H1 (cell line): Measurements from ENCODE around the gene KCTD3. TPM values are rescaled to one million over a fixed set of nuclear protein-coding genes. Genes with fewer than 3 reads are reported as not detected.

Experiments used
- CTCF ChIA-PET: fragments of 300-600 bp; sonication (Branson Sonifier 250); formaldehyde crosslinking; loops from one replicate; lab custom pipeline; 2021; ENCODE audit not compliant: partially characterized antibody; lab: Charles Lee
- POLR2A ChIA-PET: fragments of 300-600 bp; sonication (Branson Sonifier 250); formaldehyde crosslinking; loops from one replicate; lab custom pipeline; 2021; ENCODE audit warnings: inconsistent platforms; ENCODE audit not compliant: partially characterized antibody; lab: Charles Lee
- DNase-seq, 2 experiments: peaks; one replicate each; pipeline versions ENCODE4 v3.0.0 to v3.0.0-alpha.2; 2010 to 2022; ENCODE audit warnings: low spot score in 2 of 2, low read depth in 1 of 2, mixed read lengths in 1 of 2
- FAIRE-seq: peaks from 2 replicates; lab custom pipeline; 2011; peaks lifted over from hg19 to GRCh38; lab: Jason Lieb, UNC
- H2AFZ ChIP-seq: 2 replicates; pipeline ENCODE4 v1.8.1; 2012; ENCODE audit warnings: low read length, inconsistent platforms
- H2AK5ac ChIP-seq: 2 replicates; pipeline ENCODE4 v1.6.1; 2013; ENCODE audit warnings: low read depth, low read length
- H2BK120ac ChIP-seq: replicated peaks from 2 replicates; pipeline ENCODE3; 2013; ENCODE audit warnings: low read depth, low read length, inconsistent platforms
- H2BK12ac ChIP-seq: 2 replicates; pipeline ENCODE4 v1.6.1; 2013; ENCODE audit warnings: low read depth, low read length
- H2BK15ac ChIP-seq: 2 replicates; pipeline ENCODE4 v1.6.1; 2013; ENCODE audit warnings: low read length
- H2BK20ac ChIP-seq: 2 replicates; pipeline ENCODE4 v1.6.1; 2013; ENCODE audit warnings: low read length
- H2BK5ac ChIP-seq: 2 replicates; pipeline ENCODE4 v1.6.1; 2013; ENCODE audit warnings: low read depth, low read length
- H3K14ac ChIP-seq: 2 replicates; pipeline ENCODE4 v1.6.1; 2013; ENCODE audit warnings: inconsistent platforms; ENCODE audit not compliant: insufficient read length
- H3K18ac ChIP-seq: 2 replicates; pipeline ENCODE4 v1.6.1; 2013; ENCODE audit warnings: low read length; ENCODE audit errors: extremely low read depth
- H3K23ac ChIP-seq: 2 replicates; pipeline ENCODE4 v1.6.1; 2013; ENCODE audit warnings: inconsistent platforms; ENCODE audit not compliant: insufficient read length
- H3K23me2 ChIP-seq: 2 replicates; pipeline ENCODE4 v1.6.1; 2013; ENCODE audit warnings: low read depth, low read length
- H3K27ac ChIP-seq: 2 replicates; pipeline ENCODE4 v1.6.1; 2011; ENCODE audit warnings: low read depth, low read length, inconsistent platforms
- H3K27me3 ChIP-seq, 4 experiments: replicated peaks in 1 of 4; 1 replicate in 1 of 4; 2 replicates in 3 of 4; pipeline versions ENCODE4 v1.6.1 to v1.8.1; 2011 to 2013; ENCODE audit warnings: low read length in 3 of 4, mild to moderate bottlenecking in 3 of 4, inconsistent platforms in 2 of 4, mixed read lengths in 2 of 4, moderate library complexity in 1 of 4; ENCODE audit not compliant: control insufficient read depth in 3 of 4, insufficient read depth in 3 of 4; ENCODE audit errors: extremely low read depth in 1 of 4
- H3K36me3 ChIP-seq, 4 experiments: 2 replicates each; pipeline versions ENCODE4 v1.6.1 to v1.8.1; 2011 to 2013; ENCODE audit warnings: mild to moderate bottlenecking in 4 of 4, low read length in 3 of 4, moderate library complexity in 2 of 4, control low read depth in 1 of 4, inconsistent platforms in 1 of 4; ENCODE audit not compliant: insufficient read depth in 4 of 4, control insufficient read depth in 2 of 4
- H3K4ac ChIP-seq: replicated peaks from 2 replicates; pipeline ENCODE3; 2013; ENCODE audit warnings: low read length, low read depth, mixed read lengths, inconsistent platforms; ENCODE audit not compliant: insufficient read length
- H3K4me1 ChIP-seq, 4 experiments: replicated peaks in 1 of 4; 1 replicate in 1 of 4; 2 replicates in 3 of 4; pipeline versions ENCODE4 v1.6.1 to v1.8.1; 2011 to 2013; ENCODE audit warnings: low read length in 3 of 4, inconsistent platforms in 2 of 4, mixed read lengths in 1 of 4; ENCODE audit not compliant: insufficient read depth in 4 of 4, control insufficient read depth in 3 of 4
- H3K4me2 ChIP-seq, 2 experiments: 2 replicates each; pipeline versions ENCODE4 v1.6.1 to v1.8.1; 2011 to 2013; ENCODE audit warnings: low read depth in 2 of 2, low read length in 2 of 2, control low read depth in 1 of 2, inconsistent platforms in 1 of 2, mild to moderate bottlenecking in 1 of 2; ENCODE audit not compliant: insufficient read depth in 1 of 2
- H3K4me3 ChIP-seq, 4 experiments: fragments of 200-600, 300-600 bp in 1 of 4; sonication (generic), shearing (Covaris generic), sonication (Bioruptor Twin) in 1 of 4; 2 replicates each; pipeline versions ENCODE4 v1.5.1 to v1.8.1; 2011 to 2016; ENCODE audit warnings: low read length in 4 of 4, low read depth in 3 of 4, control low read depth in 2 of 4, inconsistent platforms in 2 of 4, mild to moderate bottlenecking in 2 of 4, mixed read lengths in 1 of 4, moderate library complexity in 1 of 4; ENCODE audit not compliant: insufficient read depth in 2 of 4; ENCODE audit errors: extremely low read depth in 1 of 4
- H3K56ac ChIP-seq: replicated peaks from 2 replicates; pipeline ENCODE3; 2013; ENCODE audit warnings: low read depth, mild to moderate bottlenecking, mixed read lengths, low read length, inconsistent platforms; ENCODE audit not compliant: insufficient read length
- H3K79me1 ChIP-seq: 2 replicates; pipeline ENCODE4 v1.6.1; 2013; ENCODE audit warnings: low read depth, low read length, control low read depth
- H3K79me2 ChIP-seq, 2 experiments: 2 replicates each; pipeline versions ENCODE4 v1.6.1 to v1.8.1; 2012 to 2013; ENCODE audit warnings: low read length in 2 of 2, mild to moderate bottlenecking in 2 of 2, inconsistent platforms in 1 of 2; ENCODE audit not compliant: insufficient read depth in 2 of 2, control insufficient read depth in 1 of 2
- H3K9ac ChIP-seq, 4 experiments: replicated peaks in 1 of 4; 1 replicate in 1 of 4; 2 replicates in 3 of 4; pipeline versions ENCODE4 v1.6.1 to v1.8.1; 2011 to 2013; ENCODE audit warnings: low read depth in 3 of 4, low read length in 3 of 4, control low read depth in 2 of 4, mild to moderate bottlenecking in 2 of 4, moderate library complexity in 2 of 4, inconsistent platforms in 1 of 4; ENCODE audit errors: extremely low read depth in 1 of 4
- H3K9me3 ChIP-seq, 2 experiments: 2 replicates each; pipeline versions ENCODE4 v1.6.1 to v1.8.1; 2012 to 2013; ENCODE audit warnings: mild to moderate bottlenecking in 2 of 2, moderate library complexity in 2 of 2, control low read depth in 1 of 2, inconsistent platforms in 1 of 2, low read depth in 1 of 2, low read length in 1 of 2, mixed read lengths in 1 of 2; ENCODE audit not compliant: insufficient read depth in 2 of 2
- H4K20me1 ChIP-seq, 2 experiments: replicated peaks in 1 of 2; 2 replicates each; pipeline versions ENCODE3 to v1.8.1; 2011 to 2013; ENCODE audit warnings: inconsistent platforms in 2 of 2, low read length in 2 of 2, mild to moderate bottlenecking in 1 of 2; ENCODE audit not compliant: insufficient read depth in 2 of 2, control insufficient read depth in 1 of 2
- H4K5ac ChIP-seq: 2 replicates; pipeline ENCODE4 v1.6.1; 2013; ENCODE audit warnings: low read length, low read depth, mixed read lengths, inconsistent platforms; ENCODE audit not compliant: insufficient read length
- H4K8ac ChIP-seq: 2 replicates; pipeline ENCODE4 v1.8.0; 2013; ENCODE audit warnings: mild to moderate bottlenecking, moderate library complexity, low read length, inconsistent platforms; ENCODE audit not compliant: insufficient read depth; ENCODE audit errors: extremely low read depth
- H4K91ac ChIP-seq: replicated peaks from 2 replicates; pipeline ENCODE3; 2013; ENCODE audit warnings: low read length, mixed read lengths, inconsistent platforms; ENCODE audit not compliant: insufficient read length
- CBX8 ChIP-seq: fragments of 300-800, 300-1000 bp; sonication (generic); IDR thresholded peaks from 2 replicates; pipeline ENCODE4 v1.7.1; 2016; ENCODE audit warnings: low read depth, low read length, borderline replicate concordance
- CEBPB ChIP-seq: IDR thresholded peaks from 2 replicates; pipeline ENCODE4 v1.6.1; 2012; ENCODE audit warnings: low read depth, low read length
- CTBP2 ChIP-seq: IDR thresholded peaks from 2 replicates; pipeline ENCODE4 v1.7.0; 2011; ENCODE audit warnings: borderline replicate concordance, mild to moderate bottlenecking, moderate library complexity, mixed read lengths, low read length; ENCODE audit not compliant: insufficient read depth, insufficient read length
- EZH2 ChIP-seq: fragments of 200-600 bp; sonication (generic); IDR thresholded peaks from 2 replicates; pipeline ENCODE4 v1.7.1; 2012; ENCODE audit warnings: low read depth, mild to moderate bottlenecking, moderate library complexity, low read length, inconsistent platforms; ENCODE audit not compliant: severe bottlenecking
- RFX5 ChIP-seq: IDR thresholded peaks from 2 replicates; pipeline ENCODE4 v1.6.1; 2011; ENCODE audit warnings: low read depth, low read length, improper control_type of control experiment, borderline replicate concordance
- TAF1 ChIP-seq: IDR thresholded peaks from 2 replicates; pipeline ENCODE4 v1.6.1; 2011; ENCODE audit warnings: mild to moderate bottlenecking, low read depth, low read length
- TEAD4 ChIP-seq: IDR thresholded peaks from 2 replicates; pipeline ENCODE4 v1.6.1; 2012; ENCODE audit warnings: low read depth, low read length, inconsistent platforms, mixed read lengths
- WGBS, 2 experiments: shearing (Covaris generic) in 1 of 2; methylation state at CpG; one replicate each; pipeline versions ENCODE4 v1.1.6 to v1.1.7; 2013 to 2015; ENCODE audit warnings: low lambda C conversion rate in 2 of 2, mixed read lengths in 2 of 2, inconsistent platforms in 1 of 2, low coverage in 1 of 2, missing lambda C conversion rate in 1 of 2; ENCODE audit not compliant: insufficient replicate concordance in 2 of 2, insufficient coverage in 1 of 2, insufficient read length in 1 of 2; ENCODE audit errors: extremely low coverage in 1 of 2, missing lambda C conversion rate in 1 of 2; 5-methylcytosine and 5-hydroxymethylcytosine counted together
- polyA plus RNA-seq, 7 experiments: library from polyadenylated mRNA; depleted of rRNA in 3 of 7; stranded (reverse) in 5 of 7; unstranded in 2 of 7; fragments of >200 nt in 5 of 7; fragments of 200-250 nt in 2 of 7; gene quantifications; 1 replicate in 5 of 7; 2 replicates in 1 of 7; 4 replicates in 1 of 7; pipeline versions ENCODE4 v1.2.1 to v1.2.3, GENCODE V29; 2011 to 2013; ENCODE audit warnings: missing spikeins in 2 of 7, mixed read lengths in 2 of 7
- total RNA-seq: library from RNA; stranded (reverse); fragmentation: NEBNext Ultra II Directional; extraction: Animal tissue kit (Norgen Biotek cat#: 25700); gene quantifications from 2 replicates; pipeline ENCODE4 v1.2.1, GENCODE V29; 2021

Gene KCTD3
- total and polyA plus RNA-seq, 2 of the 8 experiments (the other 6 are each of a cell fraction or from before 2014, with no cell fraction given), result 43.0 to 55.6 TPM

- no peak overlapping the region for H2BK12ac ChIP-seq
- no peak overlapping the region for H2BK120ac ChIP-seq
- no peak overlapping the region for H3K27ac ChIP-seq
- no peak overlapping the region for H2BK15ac ChIP-seq
- no peak overlapping the region for H4K91ac ChIP-seq
- POLR2A ChIA-PET, result no interaction called here
- FAIRE-seq (no peak), DNase-seq (no peak)
- no peak overlapping the region for H2BK20ac ChIP-seq
- no peak overlapping the region for H3K4me2 ChIP-seq
- CTCF ChIA-PET, result interaction anchor here (1.2 to 1.5 kb wide), 3 partner anchors 13 to 64 kb away, joined by 3 read pairs; no protein-coding TSS in a partner anchor
- peaks cover 0 to 2% (median 0%) of the 10 kb centered on the region in 4 experiments; a peak in 1 of 7 replicates for H3K4me1 ChIP-seq
- peaks cover 0 to 53% (median 10%) of the 10 kb centered on the region in 4 experiments; a peak in 5 of 8 replicates for H3K36me3 ChIP-seq
- H3K18ac ChIP-seq, result no peak overlapping the region
- no peaks in the 10 kb centered on the region for H3K27me3 ChIP-seq
- no peak overlapping the region for H3K56ac ChIP-seq
- H3K4ac ChIP-seq, result no peak overlapping the region
- no peak overlapping the region for H4K5ac ChIP-seq
- WGBS, 2 experiments, result 87% methylated on average over 3 of the region's 3 CpGs; no CpG with 5 or more reads in 1 of the 2 experiments
- no peak overlapping the region for H2AK5ac ChIP-seq
- no peak overlapping the region for H2BK5ac ChIP-seq
- no peak overlapping the region for H3K9ac ChIP-seq
- no peaks in the 10 kb centered on the region for H3K79me1 ChIP-seq
- H3K23ac ChIP-seq, result no peak overlapping the region
- no peaks in the 10 kb centered on the region for H3K9me3 ChIP-seq
- H3K4me3 ChIP-seq, result no peak overlapping the region
- H4K20me1 ChIP-seq, result no peaks in the 10 kb centered on the region
- H3K23me2 ChIP-seq, result no peaks in the 10 kb centered on the region
- TF ChIP-seq RFX5 (no peak), CTBP2 (no peak), TEAD4 (0 out of 2 replicates have a peak, but pooled peaks have one; percentile 10), CEBPB (no peak), CBX8 (no peak), EZH2 (no peak), TAF1 (no peak)
- H4K8ac ChIP-seq, result no peak overlapping the region
- H3K14ac ChIP-seq, result no peak overlapping the region
- no peak overlapping the region for H2AFZ ChIP-seq
- no peaks in the 10 kb centered on the region for H3K79me2 ChIP-seq
Measured at GRCh38 chr1:215606036-215606435, 38.9 kb downstream of the KCTD3 start.
